SU-DHL-6 (cell line): ENCODE data around the gene APOC4.
A peak's percentile ranks its signal among the peaks of the same experiment; 100 is the strongest.

Experiments used
- H2AFZ ChIP-seq: fragments of 200-600 bp; sonication (generic); 2 replicates; pipeline ENCODE4 v1.6.1; 2014; ENCODE audit warnings: low read depth, mild to moderate bottlenecking, moderate library complexity, mixed read lengths, antibody characterized with exemption, low read length; ENCODE audit not compliant: severe bottlenecking
- H3F3A ChIP-seq: fragments of 200-600 bp; shearing (Covaris generic); 2 replicates; pipeline ENCODE4 v1.6.0; 2016; ENCODE audit warnings: antibody characterized with exemption, mild to moderate bottlenecking; ENCODE audit not compliant: insufficient read depth
- H3K27ac ChIP-seq: fragments of 200-600 bp; sonication (generic); 2 replicates; pipeline ENCODE4 v1.5.1; 2016; ENCODE audit warnings: low read depth, mild to moderate bottlenecking, low read length, moderate library complexity, mixed read lengths
- H3K27me3 ChIP-seq: fragments of 200-600 bp; sonication (generic), shearing (Covaris generic); 2 replicates; pipeline ENCODE4 v1.6.0; 2014; ENCODE audit warnings: mild to moderate bottlenecking, low read length
- H3K36me3 ChIP-seq: fragments of 200-600 bp; sonication (generic); 2 replicates; pipeline ENCODE4 v1.6.1; 2014; ENCODE audit warnings: mild to moderate bottlenecking, low read length, mixed read lengths
- H3K4me2 ChIP-seq: fragments of 300-600, 200-600 bp; shearing (Covaris generic), sonication (generic); 2 replicates; pipeline ENCODE4 v1.6.0; 2014; ENCODE audit warnings: low read length, low read depth, mild to moderate bottlenecking; ENCODE audit not compliant: poor library complexity, severe bottlenecking
- H3K4me3 ChIP-seq: fragments of 200-600 bp; sonication (generic); 2 replicates; pipeline ENCODE4 v1.5.1; 2014; ENCODE audit warnings: antibody characterized with exemption, low read length, mild to moderate bottlenecking, mixed read lengths; ENCODE audit not compliant: insufficient read depth, poor library complexity, severe bottlenecking
- H3K79me2 ChIP-seq: fragments of 200-600 bp; sonication (generic); 2 replicates; pipeline ENCODE4 v1.6.1; 2014; ENCODE audit warnings: mild to moderate bottlenecking, low read length, moderate library complexity; ENCODE audit not compliant: insufficient read depth
- H3K9ac ChIP-seq: fragments of 200-600 bp; sonication (generic); 2 replicates; pipeline ENCODE4 v1.7.0; 2014; ENCODE audit warnings: mild to moderate bottlenecking, low read length
- H3K9me2 ChIP-seq: fragments of 200-600 bp; sonication (generic); replicated peaks from 2 replicates; pipeline ENCODE4 v1.6.1; 2014; ENCODE audit warnings: low read length; ENCODE audit not compliant: insufficient read depth
- H3K9me3 ChIP-seq: fragments of 200-600 bp; sonication (generic); 2 replicates; pipeline ENCODE4 v1.6.1; 2014; ENCODE audit warnings: low read length, mixed read lengths; ENCODE audit not compliant: insufficient read depth
- H4K20me1 ChIP-seq: fragments of 200-600 bp; sonication (generic); 2 replicates; pipeline ENCODE4 v1.6.1; 2014; ENCODE audit warnings: low read depth, mild to moderate bottlenecking, antibody characterized with exemption, low read length, moderate library complexity, mixed read lengths
- CTCF ChIP-seq: fragments of 200-600 bp; sonication (generic); IDR thresholded peaks from one replicate; pipeline ENCODE4 v1.5.1; 2017; ENCODE audit warnings: antibody characterized with exemption, mild to moderate bottlenecking, low read length, moderate library complexity; ENCODE audit not compliant: insufficient read depth, poor library complexity, severe bottlenecking
- EZH2phosphoT487 ChIP-seq: fragments of 200-600 bp; sonication (generic), shearing (Covaris generic); conservative IDR thresholded peaks from 2 replicates; pipeline ENCODE4 v1.6.1; 2018; ENCODE audit warnings: mild to moderate bottlenecking, antibody characterized with exemption, low read length, moderate library complexity, mixed read lengths

Gene APOC4

GRCh38 chr19:44958090-44958489, 16.1 kb downstream of the APOC4 start:
- H3K36me3 ChIP-seq: peaks cover 7% of the 10 kb centered on the region
- H3K9me3 ChIP-seq: no peaks in the 10 kb centered on the region
- peak overlapping the region; percentile 85 for H3K9ac ChIP-seq
- TF ChIP-seq EZH2phosphoT487 (no peak), CTCF (no peak)
- no peak overlapping the region for H3K4me3 ChIP-seq
- peaks cover 13% of the 10 kb centered on the region for H3F3A ChIP-seq
- no peaks in the 10 kb centered on the region for H3K9me2 ChIP-seq
- H2AFZ ChIP-seq: no peak overlapping the region
- no peaks in the 10 kb centered on the region for H4K20me1 ChIP-seq
- peak overlapping the region; percentile 57 for H3K27ac ChIP-seq
- H3K27me3 ChIP-seq: no peaks in the 10 kb centered on the region
- H3K4me2 ChIP-seq: peak overlapping the region; percentile 74
- H3K79me2 ChIP-seq: peaks cover 80% of the 10 kb centered on the region

- H3K9me3 ChIP-seq: no peaks in the 10 kb centered on the region
- H3F3A ChIP-seq: peaks cover 13% of the 10 kb centered on the region
- TF ChIP-seq CTCF: no peak
- no peak for TF ChIP-seq EZH2phosphoT487
- H3K79me2 ChIP-seq: peaks cover 77% of the 10 kb centered on the region
- no peaks in the 10 kb centered on the region for H3K27me3 ChIP-seq
- no peak overlapping the region for H3K4me3 ChIP-seq
- H3K4me2 ChIP-seq: peak overlapping the region; percentile 53
- H3K9ac ChIP-seq: peak overlapping the region; percentile 43; the same call in 1 of the 2 replicates
- H3K27ac ChIP-seq: peak overlapping the region; percentile 88
- H4K20me1 ChIP-seq: no peaks in the 10 kb centered on the region
- H3K9me2 ChIP-seq: no peaks in the 10 kb centered on the region
- peaks cover 9% of the 10 kb centered on the region for H3K36me3 ChIP-seq
- H2AFZ ChIP-seq: no peak overlapping the region
These were observed 17.7 kb downstream of the APOC4 start for GRCh38 chr19:44959691-44960090.

- Histone ChIP-seq H3K27ac (peak overlapping the region; percentile 88), H3F3A (peaks cover 13% of the 10 kb centered on the region)
These were observed 19.1 kb downstream of the APOC4 start for GRCh38 chr19:44960906-44961728.

More at GRCh38 chr19:44960906-44961728, 19.1 kb downstream of the APOC4 start:
- H3K4me3 ChIP-seq: no peak overlapping the region
- no peaks in the 10 kb centered on the region for H3K9me3 ChIP-seq
- no peaks in the 10 kb centered on the region for H3K9me2 ChIP-seq
- no peaks in the 10 kb centered on the region for H3K27me3 ChIP-seq
- H3K36me3 ChIP-seq: peaks cover 15% of the 10 kb centered on the region
- H3K79me2 ChIP-seq: peaks cover 69% of the 10 kb centered on the region
- H4K20me1 ChIP-seq: no peaks in the 10 kb centered on the region
- peak overlapping the region; percentile 43 for H3K9ac ChIP-seq
- no peak for TF ChIP-seq CTCF
- H3K4me2 ChIP-seq: peak overlapping the region; percentile 53
- H2AFZ ChIP-seq: no peak overlapping the region
